ENCODE results near the gene GAPDH.
"Not testable (repeated sequence)": the region's sequence is repeated elsewhere in the genome, so short reads cannot be mapped to it uniquely, and the experiment has no call there.

The GAPDH gene

DNA sequence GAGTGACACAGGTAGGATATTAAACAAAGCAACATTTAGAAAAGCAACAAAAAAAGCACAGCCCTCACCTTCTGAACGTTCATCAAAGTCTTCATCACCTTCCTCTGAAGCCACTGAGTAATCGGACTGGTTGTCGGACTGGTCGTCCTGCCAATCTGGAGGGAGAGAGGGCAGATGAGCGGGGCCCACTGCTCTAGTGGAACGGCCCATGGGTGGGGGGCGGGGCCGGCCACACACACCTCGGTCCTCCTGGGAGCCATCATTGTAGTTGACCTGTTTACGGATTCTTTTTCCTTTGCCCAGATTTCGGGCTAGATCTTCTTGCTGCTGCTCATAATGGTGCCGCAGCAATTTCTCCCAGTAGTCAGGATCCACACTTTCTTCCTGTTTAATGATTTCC is 48.6 kb downstream of the GAPDH start:
- H3K9me3 ChIP-seq (ENCODE audit: control extremely low read depth in 1 of 5, control insufficient read depth in 4 of 5, insufficient read depth in 2 of 5, low read depth in 1 of 5, low read length in 4 of 5), result no peaks in the 10 kb centered on the region
- DNase-seq, result no peak
- WGBS (ENCODE audit: insufficient coverage), result 98% methylated on average over 10 of the region's 12 CpGs
- no peak overlapping the region for H3K4me3 ChIP-seq (ENCODE audit: control insufficient read depth in 1 of 7, extremely low read depth in 1 of 7, insufficient read depth in 4 of 7, low read depth in 2 of 7, low read length in 6 of 7)
- H3K4me1 ChIP-seq (ENCODE audit: control extremely low read depth in 1 of 4, control insufficient read depth in 4 of 4, insufficient read depth in 4 of 4, low read length in 3 of 4), result no peaks in the 10 kb centered on the region
- H3K27me3 ChIP-seq (replicated peaks in 2 of 5; ENCODE audit: control insufficient read depth in 4 of 5, insufficient read depth in 5 of 5, low read length in 4 of 5), result no peaks in the 10 kb centered on the region
- peaks cover 24 to 86% (median 67%) of the 10 kb centered on the region in 4 experiments for H3K36me3 ChIP-seq (ENCODE audit: control insufficient read depth in 4 of 4, insufficient read depth in 4 of 4, low read length in 3 of 4)
- ChIA-PET CTCF (interaction anchor here (0.6 to 2.1 kb wide), 12 partner anchors 9 to 30 kb away, joined by 3 to 7 read pairs (median 4); no protein-coding TSS in a partner anchor), POLR2A (interaction anchor here (1.0 kb wide), 1 partner anchor 12 kb away, joined by 3 read pairs; no protein-coding TSS in a partner anchor)
- no peak overlapping the region for H3K27ac ChIP-seq (ENCODE audit: insufficient read depth in 1 of 2, low read depth in 1 of 2, low read length in 2 of 2, poor library complexity in 1 of 2, severe bottlenecking in 2 of 2)

DNA sequence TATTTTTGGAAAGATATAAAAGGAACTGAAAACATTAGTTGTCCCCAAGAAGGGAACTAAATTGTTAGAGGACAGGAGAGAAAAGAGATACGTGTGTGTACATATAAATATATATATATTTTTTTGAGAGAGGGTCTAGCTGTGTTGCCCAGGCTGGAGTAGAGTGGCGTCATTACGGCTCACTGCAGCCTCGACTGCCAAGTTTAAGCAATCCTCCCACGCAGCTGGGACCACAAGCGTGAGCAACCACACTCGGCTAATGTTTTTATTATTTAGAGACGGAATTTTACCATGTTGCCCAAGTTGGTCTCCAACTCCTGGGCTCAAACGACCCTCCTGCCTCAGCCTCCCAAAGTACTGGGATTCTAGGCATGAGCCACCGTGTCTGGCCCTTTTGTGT is 50.0 kb downstream of the GAPDH start:
- Histone ChIP-seq H3K4me1 (ENCODE audit: control extremely low read depth in 1 of 4, control insufficient read depth in 4 of 4, insufficient read depth in 4 of 4, low read length in 3 of 4) (no peaks in the 10 kb centered on the region), H3K27ac (ENCODE audit: insufficient read depth in 1 of 2, low read depth in 1 of 2, low read length in 2 of 2, poor library complexity in 1 of 2, severe bottlenecking in 2 of 2) (no peak overlapping the region), H3K27me3 (replicated peaks in 2 of 5; ENCODE audit: control insufficient read depth in 4 of 5, insufficient read depth in 5 of 5, low read length in 4 of 5) (no peaks in the 10 kb centered on the region), H3K4me3 (ENCODE audit: control insufficient read depth in 1 of 7, extremely low read depth in 1 of 7, insufficient read depth in 4 of 7, low read depth in 2 of 7, low read length in 6 of 7) (no peak overlapping the region), H3K36me3 (ENCODE audit: control insufficient read depth in 4 of 4, insufficient read depth in 4 of 4, low read length in 3 of 4) (peaks cover 22 to 90% (median 67%) of the 10 kb centered on the region in 4 experiments), H3K9me3 (ENCODE audit: control extremely low read depth in 1 of 5, control insufficient read depth in 4 of 5, insufficient read depth in 2 of 5, low read depth in 1 of 5, low read length in 4 of 5) (no peaks in the 10 kb centered on the region)
- DNase-seq, result no peak
- CTCF ChIA-PET, result interaction anchor here (1.1 to 2.1 kb wide), 8 partner anchors 12 to 63 kb away, joined by 3 to 7 read pairs (median 4); partner anchors contain the start of gene ACRBP
- POLR2A ChIA-PET, result no interaction called here
- 94% methylated on average over 6 of the region's 10 CpGs for WGBS (ENCODE audit: insufficient coverage)

DNA sequence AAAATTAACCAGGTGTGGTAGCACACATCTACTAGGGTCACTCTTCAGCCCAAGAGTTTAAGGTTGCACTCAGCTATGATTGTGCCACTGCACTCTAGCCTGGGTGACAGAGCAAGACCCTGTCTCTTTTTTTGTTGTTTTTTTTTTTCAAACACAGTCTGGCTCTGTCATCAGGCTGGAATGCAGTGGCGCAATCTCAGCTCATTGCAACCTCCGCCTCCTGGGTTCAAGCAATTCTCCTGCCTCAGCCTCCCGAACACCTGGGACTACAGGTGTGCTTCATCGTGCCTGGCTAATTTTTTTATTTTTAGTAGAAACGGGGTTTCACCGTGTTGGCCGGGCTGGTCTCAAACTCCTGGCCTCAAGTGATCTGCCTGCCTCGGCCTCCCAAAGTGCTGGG is 52.3 kb downstream of the GAPDH start:
- H3K27me3 ChIP-seq (replicated peaks in 2 of 5; ENCODE audit: control insufficient read depth in 4 of 5, insufficient read depth in 5 of 5, low read length in 4 of 5); H3K9me3 ChIP-seq (ENCODE audit: control extremely low read depth in 1 of 5, control insufficient read depth in 4 of 5, insufficient read depth in 2 of 5, low read depth in 1 of 5, low read length in 4 of 5); DNase-seq; H3K4me1 ChIP-seq (ENCODE audit: control extremely low read depth in 1 of 4, control insufficient read depth in 4 of 4, insufficient read depth in 4 of 4, low read length in 3 of 4); H3K4me3 ChIP-seq (ENCODE audit: control insufficient read depth in 1 of 7, extremely low read depth in 1 of 7, insufficient read depth in 4 of 7, low read depth in 2 of 7, low read length in 6 of 7); POLR2A ChIA-PET; H3K27ac ChIP-seq (ENCODE audit: insufficient read depth in 1 of 2, low read depth in 1 of 2, low read length in 2 of 2, poor library complexity in 1 of 2, severe bottlenecking in 2 of 2): not testable (repeated sequence)
- peaks cover 17 to 94% (median 66%) of the 10 kb centered on the region in 4 experiments for H3K36me3 ChIP-seq (ENCODE audit: control insufficient read depth in 4 of 4, insufficient read depth in 4 of 4, low read length in 3 of 4)
- 96% methylated on average over 7 of the region's 8 CpGs for WGBS (ENCODE audit: insufficient coverage)
- CTCF ChIA-PET, result interaction anchor here (0.6 to 4.7 kb wide), 3 partner anchors 8 to 38 kb away, joined by 6 to 34 read pairs (median 7); no protein-coding TSS in a partner anchor
